LNCAP (cell line): ENCODE data around the gene CLCN7.

Source experiments
- CTCF ChIP-seq: fragments of 450-650 bp; IDR thresholded peaks from 2 replicates; pipeline ENCODE4 v1.5.1; 2017; ENCODE audit warnings: mild to moderate bottlenecking

The CLCN7 gene

GRCh38 chr16:1512774-1513173, 37.9 kb upstream of the CLCN7 start:
- TF ChIP-seq CTCF: no peak

GRCh38 chr16:1511662-1512569, 37.1 kb upstream of the CLCN7 start:
- no peak for TF ChIP-seq CTCF

DNA sequence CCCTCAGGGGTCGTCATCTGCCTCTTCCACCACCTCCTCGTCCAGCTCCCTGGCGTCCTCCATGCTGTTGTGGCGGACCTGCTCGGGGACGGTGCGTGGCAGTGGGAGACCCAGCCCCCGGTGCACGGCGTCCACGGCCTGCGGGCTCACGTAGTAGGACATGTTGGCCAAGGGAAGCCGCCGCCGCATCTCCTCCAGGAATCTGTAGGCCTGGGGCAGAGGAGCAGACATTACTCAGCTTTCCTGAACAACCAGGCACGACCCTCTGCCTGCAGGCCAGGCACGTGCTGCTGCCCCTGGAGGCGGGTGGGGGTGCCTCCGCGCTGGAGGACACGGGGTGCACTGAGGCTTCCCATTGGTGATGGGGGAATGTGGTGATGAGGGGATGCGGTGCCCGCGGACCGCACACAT, 36.1 kb upstream of the CLCN7 start:
- no peak for TF ChIP-seq CTCF

GRCh38 chr16:1510272-1510671, 35.4 kb upstream of the CLCN7 start:
- no peak for TF ChIP-seq CTCF

GRCh38 chr16:1509307-1510221, 34.7 kb upstream of the CLCN7 start:
- no peak for TF ChIP-seq CTCF

DNA sequence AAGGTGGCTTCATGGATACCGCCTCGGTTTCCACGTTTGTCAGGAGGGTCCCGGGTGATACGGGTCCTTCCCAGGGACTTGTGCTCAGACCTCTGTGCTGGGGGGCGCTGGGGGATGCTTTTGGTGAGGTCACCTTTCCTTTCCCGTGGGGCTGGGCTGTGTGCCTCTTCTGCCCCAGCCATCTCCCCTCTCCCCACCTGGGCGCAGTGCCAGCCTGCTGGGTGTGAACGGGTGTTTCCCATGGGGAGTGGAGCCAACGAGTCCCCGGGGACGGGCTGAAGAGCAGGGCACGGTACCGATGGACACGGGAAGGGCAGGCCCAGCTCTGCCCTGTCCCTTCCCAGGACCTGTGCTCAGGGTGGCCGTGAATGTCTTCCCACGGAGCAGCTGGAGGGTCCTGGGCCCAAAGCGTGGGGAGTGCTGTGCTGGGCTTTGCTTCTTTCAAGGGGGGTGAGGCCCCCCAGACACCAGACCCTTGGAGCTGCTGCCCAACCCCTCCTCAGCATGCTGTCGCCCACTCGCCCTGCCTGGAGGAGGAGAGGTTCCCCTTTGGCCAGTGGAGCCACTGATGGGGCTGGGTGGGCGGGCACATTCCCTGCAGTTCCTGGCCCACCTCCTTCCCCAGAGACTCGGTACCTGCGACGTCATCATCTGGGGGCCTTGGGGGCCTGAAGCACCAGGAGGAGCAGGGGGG, 33.8 kb upstream of the CLCN7 start:
- TF ChIP-seq CTCF: no peak
